HG02973 (cell line): ENCODE results near the gene ASIC4.

Experiments used
- ATAC-seq: cut with Tn5 transposase; IDR thresholded peaks from one replicate; pipeline ENCODE4 v1.9.1; 2021; ENCODE audit warnings: moderate library complexity; ENCODE audit not compliant: unreplicated experiment

ASIC4 gene

GRCh38 chr2:219565130-219566080 lies 51.1 kb downstream of the ASIC4 start:
- no peak for ATAC-seq

DNA sequence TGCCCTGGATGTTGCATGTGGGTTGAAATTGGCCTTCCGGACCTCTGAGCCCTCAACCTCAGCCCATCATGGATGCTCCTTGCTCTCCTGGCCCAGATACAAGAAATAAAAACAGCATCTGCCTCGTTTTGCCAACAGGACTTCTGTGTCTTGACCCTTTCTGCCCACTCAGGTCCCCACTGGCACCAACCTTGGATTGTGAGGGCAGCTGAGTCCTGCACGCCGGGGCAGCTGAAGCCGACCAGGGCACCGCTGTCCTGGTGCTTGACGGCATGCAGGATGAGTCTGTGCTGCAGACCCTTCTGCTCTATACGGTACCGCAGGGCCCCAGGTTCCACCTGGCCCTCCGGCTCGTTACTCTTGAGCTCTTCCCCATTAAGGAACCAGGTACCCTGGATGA lies 52.4 kb downstream of the ASIC4 start:
- no peak for ATAC-seq

DNA sequence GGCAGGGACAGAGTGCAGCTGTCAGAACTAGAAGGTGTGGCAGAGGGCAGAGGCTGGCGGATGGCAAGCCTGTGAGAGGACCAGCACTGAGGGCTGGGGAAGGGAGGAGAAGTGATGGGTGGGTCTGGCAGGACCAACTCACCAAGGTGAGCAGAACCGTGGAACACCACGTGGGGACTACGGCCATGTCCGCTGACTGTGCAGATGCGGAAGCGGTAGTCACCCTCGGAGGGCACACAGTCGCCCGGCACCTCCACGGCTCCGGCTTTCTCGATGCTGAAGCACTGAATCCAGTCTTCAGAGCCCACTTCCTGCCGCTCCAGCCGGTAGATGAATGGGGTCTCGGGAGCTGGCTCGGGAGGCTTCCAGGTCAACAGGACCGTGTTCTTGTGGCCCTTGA lies 52.8 kb downstream of the ASIC4 start:
- no peak for ATAC-seq

DNA sequence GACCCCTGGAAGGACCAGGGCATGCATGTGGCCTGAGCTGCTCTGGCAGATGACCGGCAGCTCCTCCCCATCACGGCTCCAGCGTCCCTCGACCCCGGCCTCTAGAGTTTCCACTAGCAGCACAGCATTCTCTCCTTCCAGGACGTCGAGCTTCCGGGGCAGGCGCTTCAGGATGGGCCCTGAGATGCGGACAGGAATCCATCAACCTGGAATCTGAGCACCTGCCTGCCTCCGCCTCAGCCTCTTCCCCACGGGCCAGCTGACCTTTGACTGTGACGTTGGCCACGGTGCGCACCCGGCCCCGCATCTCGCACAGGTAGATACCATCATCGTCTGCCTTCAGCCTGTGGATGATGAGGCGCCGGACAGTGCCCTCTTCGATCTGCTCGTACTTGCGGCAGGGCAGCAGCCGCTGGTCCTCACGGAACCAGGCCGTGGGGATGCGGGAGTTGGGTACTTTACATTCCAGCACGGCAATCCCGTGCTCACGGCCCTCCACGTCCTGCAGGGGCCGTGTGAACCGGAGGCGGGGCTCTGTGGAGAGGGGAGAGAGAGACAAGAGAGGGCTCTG lies 53.6 kb downstream of the ASIC4 start:
- no peak for ATAC-seq

DNA sequence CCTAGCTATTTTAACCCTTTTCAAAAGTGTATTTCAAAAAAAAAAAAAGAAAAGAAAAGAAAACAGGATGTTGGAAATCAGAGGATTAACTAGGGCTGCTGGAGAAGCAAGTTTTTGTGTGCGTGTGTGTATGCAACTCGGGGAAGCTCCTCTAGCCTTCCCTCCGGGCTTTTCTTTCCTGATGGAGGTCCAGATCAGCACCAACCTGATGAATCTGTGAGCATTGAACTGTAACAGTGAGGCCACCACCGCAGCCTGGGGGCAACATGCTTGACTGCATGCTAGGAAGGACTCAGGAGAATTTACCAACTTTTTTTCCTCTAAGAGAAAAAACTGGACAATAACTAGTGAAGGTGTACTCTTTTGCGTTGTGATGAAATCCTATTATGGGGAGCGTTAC lies 54.8 kb downstream of the ASIC4 start:
- no peak for ATAC-seq

GRCh38 chr2:219569635-219570034 lies 55.4 kb downstream of the ASIC4 start:
- ATAC-seq = no peak

- no peak for ATAC-seq
Measured at GRCh38 chr2:219570194-219570923, 56.1 kb downstream of the ASIC4 start.

DNA sequence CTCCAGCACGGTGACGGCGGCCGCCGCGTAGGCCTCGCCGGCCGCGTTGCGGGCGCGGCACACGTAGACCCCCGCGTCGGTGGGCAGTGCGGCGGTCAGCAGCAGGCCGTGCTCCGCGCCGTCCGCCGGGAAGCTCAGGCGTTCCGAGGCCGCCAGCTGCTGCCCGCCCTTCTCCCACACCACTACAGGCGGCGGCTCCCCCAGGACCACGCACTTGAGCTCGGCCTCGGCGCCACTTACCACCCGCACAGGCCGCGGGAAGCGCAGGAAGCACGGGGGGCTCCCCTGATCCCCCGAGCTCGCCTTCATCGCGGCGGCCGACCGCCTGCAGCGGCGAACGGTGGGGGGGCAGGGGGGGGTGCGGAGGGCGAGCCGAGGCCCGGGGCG lies 56.6 kb downstream of the ASIC4 start:
- ATAC-seq = no peak

DNA sequence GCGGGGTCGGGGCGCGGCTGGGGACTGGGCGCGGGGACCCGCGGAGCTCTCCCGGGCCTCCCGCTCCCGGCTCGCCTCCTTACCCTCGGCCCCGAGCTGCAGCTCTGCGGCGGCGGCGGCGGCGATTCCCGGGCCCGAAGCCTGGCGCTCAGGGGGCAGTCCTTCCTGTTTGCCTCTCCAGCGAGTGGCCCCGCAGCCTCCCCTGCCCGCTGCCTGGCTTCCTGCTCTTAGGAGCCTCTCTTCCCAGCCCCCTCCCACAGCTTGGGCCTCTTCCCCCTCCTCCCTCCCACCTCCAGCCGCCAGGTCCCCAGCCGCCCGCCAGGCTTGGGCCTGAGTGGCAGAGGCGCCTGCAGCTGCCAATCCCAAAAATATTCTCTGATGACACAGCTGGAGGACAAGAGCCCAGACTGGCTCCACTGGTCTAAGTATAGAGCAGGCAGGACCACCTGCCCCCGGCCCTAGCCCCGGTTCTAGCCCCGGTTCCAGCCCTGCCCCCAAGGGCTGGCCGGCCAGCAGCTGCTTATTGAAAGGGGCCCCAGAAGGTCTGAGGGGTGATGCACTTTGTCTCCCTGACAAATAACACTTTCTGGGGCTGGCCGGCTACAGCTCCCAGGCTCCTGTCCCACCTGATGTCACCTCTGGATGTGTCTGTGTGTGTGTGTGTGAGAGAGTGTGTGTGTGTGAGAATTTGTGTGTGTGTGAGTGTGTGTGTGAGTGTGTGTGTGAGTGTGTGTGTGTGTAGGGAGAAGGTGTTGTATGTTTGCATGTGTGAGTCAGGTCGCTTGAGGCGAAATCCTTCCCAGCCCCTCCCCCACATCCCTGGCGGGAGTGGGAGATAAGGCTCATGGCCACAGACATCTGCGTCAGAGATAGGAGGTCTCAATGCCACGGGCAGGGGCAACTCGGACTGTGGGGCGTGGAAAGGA lies 57.3 kb downstream of the ASIC4 start, which contains the start of gene OBSL1:
TSS of gene OBSL1 (minus strand) at position 229 of the 926 bp plus-strand sequence. CDS start 307 bp downstream, outside the sequence.
- ATAC-seq = no peak

- ATAC-seq = no peak
Measured at GRCh38 chr2:219572237-219573001, 58.1 kb downstream of the ASIC4 start, which contains the start of gene INHA. INHA (plus strand) TSS chr2:219572310; CDS start chr2:219572375, 65 bp downstream.

GRCh38 chr2:219573166-219573565 lies 58.9 kb downstream of the ASIC4 start:
- no peak for ATAC-seq

DNA sequence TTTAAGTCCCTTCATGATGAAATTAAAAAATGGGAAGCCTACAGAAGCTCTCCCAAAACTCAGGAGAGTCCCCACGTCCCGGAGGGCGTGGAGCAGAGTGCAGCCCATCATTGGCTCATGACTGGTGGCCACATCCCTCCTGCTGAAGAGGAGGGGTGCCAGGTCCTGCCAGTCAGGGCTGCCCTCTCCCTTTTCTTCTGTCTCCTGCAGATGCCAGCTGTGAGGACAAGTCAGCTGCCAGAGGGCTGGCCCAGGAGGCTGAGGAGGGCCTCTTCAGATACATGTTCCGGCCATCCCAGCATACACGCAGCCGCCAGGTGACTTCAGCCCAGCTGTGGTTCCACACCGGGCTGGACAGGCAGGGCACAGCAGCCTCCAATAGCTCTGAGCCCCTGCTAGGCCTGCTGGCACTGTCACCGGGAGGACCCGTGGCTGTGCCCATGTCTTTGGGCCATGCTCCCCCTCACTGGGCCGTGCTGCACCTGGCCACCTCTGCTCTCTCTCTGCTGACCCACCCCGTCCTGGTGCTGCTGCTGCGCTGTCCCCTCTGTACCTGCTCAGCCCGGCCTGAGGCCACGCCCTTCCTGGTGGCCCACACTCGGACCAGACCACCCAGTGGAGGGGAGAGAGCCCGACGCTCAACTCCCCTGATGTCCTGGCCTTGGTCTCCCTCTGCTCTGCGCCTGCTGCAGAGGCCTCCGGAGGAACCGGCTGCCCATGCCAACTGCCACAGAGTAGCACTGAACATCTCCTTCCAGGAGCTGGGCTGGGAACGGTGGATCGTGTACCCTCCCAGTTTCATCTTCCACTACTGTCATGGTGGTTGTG lies 60.4 kb downstream of the ASIC4 start:
- no peak for ATAC-seq

GRCh38 chr2:219575566-219576504 lies 61.6 kb downstream of the ASIC4 start:
- no peak for ATAC-seq

- ATAC-seq = no peak
Measured at GRCh38 chr2:219576505-219577388, 62.5 kb downstream of the ASIC4 start.

GRCh38 chr2:219578811-219579613 lies 64.7 kb downstream of the ASIC4 start:
- no peak for ATAC-seq

DNA sequence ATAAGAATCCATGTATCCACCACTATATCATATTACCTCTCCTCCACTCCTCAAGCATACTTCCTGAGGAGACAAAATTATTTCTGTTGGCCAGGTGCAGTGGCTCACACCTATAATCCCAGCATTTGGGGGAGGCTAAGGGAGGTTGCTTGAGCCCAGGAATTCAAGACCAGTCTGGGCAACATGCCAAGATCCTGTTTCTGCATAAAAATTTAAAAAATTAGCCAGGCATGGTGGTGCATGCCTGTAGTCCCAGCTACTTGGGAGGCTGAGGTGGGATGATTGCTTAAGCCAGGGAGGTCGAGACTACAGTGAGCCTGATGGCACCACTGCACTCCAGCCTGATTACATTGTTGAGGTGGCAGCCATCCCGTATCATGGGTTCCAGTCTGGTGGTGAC lies 67.1 kb downstream of the ASIC4 start:
- ATAC-seq = no peak
